ENCODE results near the gene RNF151. TPM values are rescaled to one million over a fixed set of nuclear protein-coding genes. Genes with fewer than 3 reads are reported as not detected.

The RNF151 gene
- total and polyA plus RNA-seq, 10 of the 15 experiments (the other 5 are each of a cell fraction or from before 2014, with no cell fraction given) = 0.17 to 0.56 TPM; not detected in 8

DNA sequence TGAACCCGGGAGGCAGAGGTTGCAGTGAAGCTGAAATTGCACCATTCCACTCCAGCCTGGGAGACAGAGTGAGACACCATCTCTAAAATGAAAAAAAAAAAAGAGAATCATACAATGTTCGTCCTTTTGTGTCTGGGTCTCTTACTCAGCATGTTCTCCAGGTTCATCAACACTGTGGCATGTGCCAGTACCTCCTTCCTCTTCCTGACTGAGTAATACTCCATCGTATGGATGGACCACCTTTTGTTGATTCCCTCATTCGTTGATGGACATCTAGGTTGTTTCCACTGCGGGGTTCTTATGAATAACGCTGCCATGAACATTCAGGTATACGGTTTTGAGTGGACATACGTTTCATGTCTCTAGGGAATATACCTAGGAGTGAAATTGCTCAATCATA, 44.3 kb upstream of the RNF151 start:
- Histone ChIP-seq H3K9ac (ENCODE audit: control insufficient read depth, insufficient read depth, low read length) (no peak overlapping the region), H3K4me2 (ENCODE audit: control insufficient read depth, insufficient read depth) (no peak overlapping the region), H3K79me2 (ENCODE audit: control insufficient read depth, insufficient read depth, low read length) (no peaks in the 10 kb centered on the region), H3K27me3 (replicated peaks in 1 of 2; ENCODE audit: control insufficient read depth in 2 of 2, insufficient read depth in 2 of 2, low read length in 1 of 2) (peaks cover 3% of the 10 kb centered on the region in 2 experiments; a peak in 3 of 4 replicates), H3K4me1 (ENCODE audit: control insufficient read depth, insufficient read depth, low read length) (no peaks in the 10 kb centered on the region), H3K36me3 (ENCODE audit: control insufficient read depth in 2 of 2, insufficient read depth in 2 of 2, low read length in 1 of 2) (no peaks in the 10 kb centered on the region; a peak in 1 of 4 replicates), H3K9me3 (replicated peaks; ENCODE audit: control insufficient read depth, insufficient read depth, low read length) (no peaks in the 10 kb centered on the region), H3K27ac (ENCODE audit: control insufficient read depth, insufficient read depth) (no peak overlapping the region), H4K20me1 (ENCODE audit: control insufficient read depth, insufficient read depth) (no peaks in the 10 kb centered on the region), H2AFZ (ENCODE audit: control insufficient read depth, low read depth, low read length) (no peak overlapping the region), H3K4me3 (no peak overlapping the region)
- ATAC-seq (no peak), DNase-seq (ENCODE audit: low read depth, low spot score) (no peak), FAIRE-seq (no peak)
- BruUV-seq (replicated peaks) = no TSS peak
- in situ Hi-C loops (cut with MboI) (no loop called here), intact Hi-C loops (cut with micrococcal nuclease; ENCODE audit: unreplicated experiment) (no loop called here)
- RAD21 ChIA-PET (ENCODE audit: unreplicated experiment) = no interaction called here
- CTCF ChIA-PET = interaction anchor here (0.7 kb wide), 1 partner anchor 1694 kb away, joined by 3 read pairs; no protein-coding TSS in a partner anchor
- SMC1A ChIA-PET (ENCODE audit: uncharacterized antibody, unreplicated experiment) = no interaction called here
- 17% methylated on average over 8 of the region's 8 CpGs for WGBS (ENCODE audit: insufficient coverage, insufficient replicate concordance, low lambda C conversion rate, missing lambda C conversion rate)
- POLR2A ChIA-PET = interaction anchor here (0.7 to 0.9 kb wide), 2 partner anchors 18 to 176 kb away, joined by 3 read pairs; no protein-coding TSS in a partner anchor
- TF ChIP-seq NR2C1 (IDR thresholded peaks at IDR 0.05) (no peak), RUNX3 (IDR thresholded peaks at IDR 0.05; ENCODE audit: low read length) (no peak), NFXL1 (IDR thresholded peaks at IDR 0.05; ENCODE audit: borderline replicate concordance) (no peak), HDGF (IDR thresholded peaks at IDR 0.05) (no peak), TARDBP (IDR thresholded peaks at IDR 0.05; ENCODE audit: borderline replicate concordance) (no peak), MTA2 (IDR thresholded peaks at IDR 0.05; ENCODE audit: low read depth) (no peak), E2F8 (IDR thresholded peaks at IDR 0.05; ENCODE audit: low read depth, partially characterized antibody) (no peak), HSF1 (IDR thresholded peaks at IDR 0.05; ENCODE audit: low read depth, low read length) (no peak), ZNF687 (IDR thresholded peaks at IDR 0.05) (no peak), CBFB (IDR thresholded peaks at IDR 0.05; ENCODE audit: low read depth) (no peak), SUZ12 (IDR thresholded peaks at IDR 0.05; ENCODE audit: unreplicated experiment) (no peak), NR2C2 (IDR thresholded peaks at IDR 0.05; ENCODE audit: borderline replicate concordance, control insufficient read depth, insufficient read length, low read depth) (no peak)
- TF ChIP-seq, protein P1, sequence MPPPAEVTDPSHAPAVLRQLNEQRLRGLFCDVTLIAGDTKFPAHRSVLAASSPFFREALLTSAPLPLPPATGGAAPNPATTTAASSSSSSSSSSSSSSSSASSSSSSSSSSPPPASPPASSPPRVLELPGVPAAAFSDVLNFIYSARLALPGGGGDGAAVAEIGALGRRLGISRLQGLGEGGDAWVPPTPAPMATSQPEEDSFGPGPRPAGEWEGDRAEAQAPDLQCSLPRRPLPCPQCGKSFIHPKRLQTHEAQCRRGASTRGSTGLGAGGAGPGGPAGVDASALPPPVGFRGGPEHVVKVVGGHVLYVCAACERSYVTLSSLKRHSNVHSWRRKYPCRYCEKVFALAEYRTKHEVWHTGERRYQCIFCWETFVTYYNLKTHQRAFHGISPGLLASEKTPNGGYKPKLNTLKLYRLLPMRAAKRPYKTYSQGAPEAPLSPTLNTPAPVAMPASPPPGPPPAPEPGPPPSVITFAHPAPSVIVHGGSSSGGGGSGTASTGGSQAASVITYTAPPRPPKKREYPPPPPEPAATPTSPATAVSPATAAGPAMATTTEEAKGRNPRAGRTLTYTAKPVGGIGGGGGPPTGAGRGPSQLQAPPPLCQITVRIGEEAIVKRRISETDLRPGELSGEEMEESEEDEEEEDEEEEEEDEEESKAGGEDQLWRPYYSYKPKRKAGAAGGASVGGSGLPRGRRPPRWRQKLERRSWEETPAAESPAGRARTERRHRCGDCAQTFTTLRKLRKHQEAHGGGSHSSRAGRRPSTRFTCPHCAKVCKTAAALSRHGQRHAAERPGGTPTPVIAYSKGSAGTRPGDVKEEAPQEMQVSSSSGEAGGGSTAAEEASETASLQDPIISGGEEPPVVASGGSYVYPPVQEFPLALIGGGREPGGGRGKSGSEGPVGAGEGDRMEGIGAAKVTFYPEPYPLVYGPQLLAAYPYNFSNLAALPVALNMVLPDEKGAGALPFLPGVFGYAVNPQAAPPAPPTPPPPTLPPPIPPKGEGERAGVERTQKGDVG (CRISPR knock-in tag; IDR thresholded peaks at IDR 0.05) = no peak

Data from GM12878 (cell line).